Stimulated activated CD4-positive, alpha-beta T cell treated with anti-CD3 and anti-CD28 coated beads, Interleukin-12 subunit alpha, Interleukin-12 subunit beta, amount 100 ng/mL, for 48 hours (primary cell): ENCODE results near the gene DIPK1C.

Experiments
- DNase-seq, 3 donors: peaks; one replicate each; pipeline ENCODE4 v3.0.0-alpha.2; 2020; ENCODE audit warnings: low read depth in 2 of 3, low spot score in 1 of 3

The DIPK1C gene

GRCh38 chr18:74453642-74454198 is 3.4 kb downstream of the DIPK1C start:
- DNase-seq = no peak

GRCh38 chr18:74453016-74453566 is 4.0 kb downstream of the DIPK1C start:
- no peak for DNase-seq

- no peak for DNase-seq
These were observed 6.0 kb downstream of the DIPK1C start for GRCh38 chr18:74451148-74451547.

- DNase-seq = no peak
These were observed 6.5 kb downstream of the DIPK1C start for GRCh38 chr18:74450626-74451025.

- DNase-seq = no peak
These were observed 9.5 kb downstream of the DIPK1C start for GRCh38 chr18:74447404-74448152.

- no peak for DNase-seq
These were observed 10.3 kb downstream of the DIPK1C start for GRCh38 chr18:74446631-74447403.

GRCh38 chr18:74446178-74446577 is 10.9 kb downstream of the DIPK1C start:
- no peak for DNase-seq

GRCh38 chr18:74445585-74445984 is 11.5 kb downstream of the DIPK1C start:
- DNase-seq = no peak

GRCh38 chr18:74444104-74444503 is 13.0 kb downstream of the DIPK1C start:
- DNase-seq = no peak

GRCh38 chr18:74440808-74441427 is 16.2 kb downstream of the DIPK1C start:
- no peak for DNase-seq

GRCh38 chr18:74438091-74438490 is 19.0 kb downstream of the DIPK1C start:
- DNase-seq = no peak

- DNase-seq = no peak
These were observed 20.8 kb downstream of the DIPK1C start for GRCh38 chr18:74436158-74436769.

GRCh38 chr18:74435740-74436139 is 21.4 kb downstream of the DIPK1C start:
- DNase-seq = no peak

- DNase-seq = no peak
These were observed 22.6 kb downstream of the DIPK1C start for GRCh38 chr18:74434466-74434865.

GRCh38 chr18:74430806-74431571 is 26.1 kb downstream of the DIPK1C start:
- no peak for DNase-seq

GRCh38 chr18:74430231-74430630 is 26.9 kb downstream of the DIPK1C start:
- DNase-seq = no peak

- DNase-seq = no peak
These were observed 28.0 kb downstream of the DIPK1C start for GRCh38 chr18:74429096-74429495.

GRCh38 chr18:74427442-74428112 is 29.5 kb downstream of the DIPK1C start:
- no peak for DNase-seq

- no peak for DNase-seq
These were observed 31.2 kb downstream of the DIPK1C start for GRCh38 chr18:74425876-74426275.

- DNase-seq = no peak
These were observed 31.9 kb downstream of the DIPK1C start for GRCh38 chr18:74425161-74425560.
